Measurements from ENCODE around the gene DYNLRB1.
"Not testable (repeated sequence)": the region's sequence is repeated elsewhere in the genome, so short reads cannot be mapped to it uniquely, and the experiment has no call there.

DYNLRB1 gene

DNA sequence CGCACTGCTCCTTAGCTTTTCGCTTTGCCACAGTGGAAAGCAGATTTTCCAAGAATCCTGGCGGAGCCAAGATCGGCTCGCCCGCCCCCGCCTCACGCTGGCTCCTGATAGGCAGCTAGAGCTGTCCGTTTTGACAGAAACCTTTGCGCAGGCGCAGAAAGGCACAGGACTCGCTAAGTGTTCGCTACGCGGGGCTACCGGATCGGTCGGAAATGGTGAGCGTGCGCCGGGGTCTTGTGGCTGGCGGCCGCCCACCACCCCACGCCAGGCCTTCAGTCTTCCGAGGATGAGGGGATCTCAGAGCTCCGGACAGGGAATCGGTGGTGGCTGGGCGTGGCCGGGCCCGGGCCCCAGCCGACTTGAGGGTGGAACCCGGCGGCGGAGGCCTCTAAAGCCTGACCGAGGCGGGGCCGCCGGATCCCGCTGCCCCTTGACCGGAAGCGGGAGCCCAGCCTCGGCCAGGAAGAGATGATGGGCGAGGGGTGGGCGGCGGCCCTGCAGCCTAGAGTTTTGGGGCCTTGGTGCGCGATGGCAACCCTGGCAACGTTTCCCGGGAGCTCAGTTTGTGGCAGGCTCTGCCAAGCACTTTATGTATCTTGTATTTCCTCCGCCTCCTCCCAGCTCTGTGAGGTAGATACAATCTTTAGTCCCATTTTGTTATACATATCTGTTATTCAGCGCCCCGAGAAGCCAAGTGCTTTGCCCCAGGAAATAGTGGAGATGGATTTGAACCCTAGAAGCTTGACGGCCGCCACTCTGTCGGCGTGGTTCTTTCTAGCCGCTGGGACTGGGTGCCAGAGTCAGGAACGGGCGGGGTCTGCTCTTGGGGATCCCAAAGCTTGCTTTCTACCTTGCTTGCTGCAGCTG lies at the start of gene DYNLRB1:
TSS of gene DYNLRB1 (plus strand) at position 176 of the 867 bp plus-strand sequence. CDS start at position 213, 37 bp downstream.
- Histone ChIP-seq H3K4me3 (ENCODE audit: low read depth, low read length) (peak within 1 kb of the TSS; percentile 94), H3K27me3 (ENCODE audit: control insufficient read depth, insufficient read depth, low read length) (no peaks in the 10 kb centered on the region), H3K4me1 (ENCODE audit: control insufficient read depth, insufficient read depth, low read length) (no peaks in the 10 kb centered on the region), H3K36me3 (ENCODE audit: control insufficient read depth, insufficient read depth, low read length) (peaks cover 4% of the 10 kb centered on the region), H3K9me3 (ENCODE audit: control insufficient read depth, insufficient read depth, low read length) (no peaks in the 10 kb centered on the region), H3K9ac (ENCODE audit: low read depth, low read length) (peak within 1 kb of the TSS; percentile 91)

DNA sequence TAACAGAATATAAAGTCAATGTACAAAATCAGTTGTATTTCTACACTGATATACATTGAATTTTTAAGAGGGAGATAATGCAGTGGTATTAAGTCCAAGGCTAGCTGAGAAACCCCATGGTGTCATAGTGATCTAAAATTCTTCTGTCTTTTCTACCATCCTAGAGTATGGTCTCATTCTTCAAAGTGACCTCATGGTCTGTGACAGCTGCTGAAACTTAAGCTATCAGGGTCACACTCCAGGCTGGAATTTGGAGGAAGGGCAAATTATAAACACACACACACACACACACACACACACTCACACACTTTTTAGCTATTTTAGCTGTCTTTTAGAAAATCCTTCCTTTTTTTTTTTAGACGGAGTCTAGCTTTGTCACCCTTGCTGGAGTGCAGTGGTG lies 47.3 kb upstream of the DYNLRB1 start:
- Histone ChIP-seq H3K4me1 (ENCODE audit: control insufficient read depth, insufficient read depth, low read length) (no peaks in the 10 kb centered on the region), H3K4me3 (ENCODE audit: low read depth, low read length) (no peak overlapping the region), H3K36me3 (ENCODE audit: control insufficient read depth, insufficient read depth, low read length) (no peaks in the 10 kb centered on the region), H3K9me3 (ENCODE audit: control insufficient read depth, insufficient read depth, low read length) (no peaks in the 10 kb centered on the region), H3K9ac (ENCODE audit: low read depth, low read length) (no peak overlapping the region), H3K27me3 (ENCODE audit: control insufficient read depth, insufficient read depth, low read length) (no peaks in the 10 kb centered on the region)

DNA sequence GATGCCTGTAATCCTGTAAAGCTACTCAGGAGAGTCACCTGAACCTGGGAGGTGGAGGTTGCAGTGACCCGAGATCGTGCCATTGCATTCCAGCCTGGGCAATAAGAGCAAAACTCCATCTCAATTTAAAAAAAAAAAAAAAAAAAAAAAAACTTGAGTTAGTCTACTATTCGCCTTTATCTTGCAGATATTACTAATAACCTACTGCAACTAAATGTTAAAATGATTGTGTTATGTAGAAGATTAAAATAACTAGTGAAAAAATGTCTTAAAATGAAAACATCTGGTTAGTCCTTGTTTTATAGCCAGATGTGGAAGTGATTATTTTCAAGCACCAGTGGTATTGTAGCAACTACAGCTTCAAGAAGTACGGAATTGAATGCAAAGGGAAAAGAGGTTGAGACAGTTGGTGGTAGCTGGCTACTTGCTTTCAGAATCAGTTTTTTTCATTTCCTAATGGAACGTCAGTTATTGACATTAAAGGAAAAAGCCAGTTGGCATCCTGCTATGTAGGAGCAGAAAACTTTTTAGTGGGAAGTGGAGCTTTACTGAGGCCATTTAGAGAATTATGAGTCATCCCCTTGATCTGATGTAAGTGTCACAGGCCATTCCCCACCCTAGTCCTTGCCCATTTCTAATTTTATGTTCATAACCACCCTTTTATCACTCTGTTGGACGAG lies 43.8 kb upstream of the DYNLRB1 start:
- no peaks in the 10 kb centered on the region for H3K36me3 ChIP-seq (ENCODE audit: control insufficient read depth, insufficient read depth, low read length)
- no peaks in the 10 kb centered on the region for H3K4me1 ChIP-seq (ENCODE audit: control insufficient read depth, insufficient read depth, low read length)
- H3K4me3 ChIP-seq (ENCODE audit: low read depth, low read length), result no peak overlapping the region
- no peak overlapping the region for H3K9ac ChIP-seq (ENCODE audit: low read depth, low read length)
- H3K9me3 ChIP-seq (ENCODE audit: control insufficient read depth, insufficient read depth, low read length), result no peaks in the 10 kb centered on the region
- H3K27me3 ChIP-seq (ENCODE audit: control insufficient read depth, insufficient read depth, low read length), result no peaks in the 10 kb centered on the region

DNA sequence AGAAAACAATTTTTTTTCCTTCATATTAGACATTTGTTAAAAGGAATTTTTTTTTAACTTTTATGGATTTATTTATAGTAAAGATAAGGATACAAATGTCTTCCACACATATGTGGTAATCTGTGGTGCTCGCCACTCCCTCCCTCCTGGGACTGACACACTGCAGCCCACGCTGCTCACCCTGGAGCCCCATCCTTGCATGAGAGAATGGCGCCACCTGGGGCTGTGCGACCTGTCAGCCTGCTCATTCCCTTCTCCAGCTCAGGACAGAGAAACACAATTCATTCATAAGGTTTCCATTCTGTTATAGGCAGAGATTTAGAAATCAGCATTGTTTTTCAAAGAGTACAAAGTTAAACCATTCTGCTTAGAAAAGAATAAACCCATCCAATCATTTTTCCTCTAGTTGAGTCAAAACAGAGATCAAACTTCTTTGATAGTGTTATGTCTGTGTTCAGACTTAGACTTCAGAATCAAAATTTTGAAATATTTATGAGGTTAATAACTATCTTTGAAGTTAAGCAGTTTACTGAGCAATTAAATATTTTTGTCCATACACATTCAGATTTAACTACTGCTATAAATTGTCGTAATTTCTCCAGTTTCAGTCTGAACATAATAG lies 42.8 kb upstream of the DYNLRB1 start:
- H3K36me3 ChIP-seq (ENCODE audit: control insufficient read depth, insufficient read depth, low read length), result no peaks in the 10 kb centered on the region
- H3K4me1 ChIP-seq (ENCODE audit: control insufficient read depth, insufficient read depth, low read length), result no peaks in the 10 kb centered on the region
- H3K9ac ChIP-seq (ENCODE audit: low read depth, low read length), result no peak overlapping the region
- no peaks in the 10 kb centered on the region for H3K27me3 ChIP-seq (ENCODE audit: control insufficient read depth, insufficient read depth, low read length)
- H3K9me3 ChIP-seq (ENCODE audit: control insufficient read depth, insufficient read depth, low read length), result no peaks in the 10 kb centered on the region
- H3K4me3 ChIP-seq (ENCODE audit: low read depth, low read length), result no peak overlapping the region

DNA sequence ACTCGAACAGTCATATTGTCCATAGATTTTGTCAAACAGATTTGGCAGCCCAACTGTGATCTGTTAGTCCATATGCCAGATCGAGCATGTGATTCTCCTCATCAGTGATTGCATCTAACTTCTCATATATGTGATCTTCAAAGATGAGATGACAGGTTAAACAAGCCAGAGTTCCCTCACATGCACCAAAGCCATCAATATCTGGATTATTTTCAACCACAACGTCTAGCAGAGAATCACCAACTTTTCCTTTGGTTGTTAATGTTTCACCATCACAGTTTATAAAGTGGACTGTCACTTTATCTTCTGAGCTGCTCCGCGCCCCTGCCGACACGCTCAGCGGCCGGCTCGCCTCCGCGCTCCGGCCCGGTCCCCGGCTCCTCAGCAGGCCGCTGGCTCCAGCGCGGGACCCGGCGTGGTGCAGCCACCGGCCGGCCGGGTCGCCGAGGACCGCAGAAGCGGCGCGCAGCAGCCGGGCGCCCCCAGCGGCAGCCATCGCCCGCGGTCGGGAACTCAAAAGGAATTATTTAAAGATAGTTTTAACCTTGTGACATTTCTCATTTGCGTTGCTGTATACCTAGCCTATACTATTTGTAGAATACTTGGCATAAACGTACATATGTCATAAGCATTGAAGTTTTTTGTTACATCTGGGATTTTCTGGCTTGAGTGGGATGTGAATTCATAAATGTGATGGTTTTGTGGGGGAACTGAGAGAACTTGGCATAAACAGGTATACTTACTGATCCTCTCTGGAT lies 40.1 kb upstream of the DYNLRB1 start:
- no peaks in the 10 kb centered on the region for H3K4me1 ChIP-seq (ENCODE audit: control insufficient read depth, insufficient read depth, low read length)
- no peak overlapping the region for H3K9ac ChIP-seq (ENCODE audit: low read depth, low read length)
- no peaks in the 10 kb centered on the region for H3K27me3 ChIP-seq (ENCODE audit: control insufficient read depth, insufficient read depth, low read length)
- H3K4me3 ChIP-seq (ENCODE audit: low read depth, low read length), result no peak overlapping the region
- peaks cover 6% of the 10 kb centered on the region for H3K36me3 ChIP-seq (ENCODE audit: control insufficient read depth, insufficient read depth, low read length)
- H3K9me3 ChIP-seq (ENCODE audit: control insufficient read depth, insufficient read depth, low read length), result no peaks in the 10 kb centered on the region

DNA sequence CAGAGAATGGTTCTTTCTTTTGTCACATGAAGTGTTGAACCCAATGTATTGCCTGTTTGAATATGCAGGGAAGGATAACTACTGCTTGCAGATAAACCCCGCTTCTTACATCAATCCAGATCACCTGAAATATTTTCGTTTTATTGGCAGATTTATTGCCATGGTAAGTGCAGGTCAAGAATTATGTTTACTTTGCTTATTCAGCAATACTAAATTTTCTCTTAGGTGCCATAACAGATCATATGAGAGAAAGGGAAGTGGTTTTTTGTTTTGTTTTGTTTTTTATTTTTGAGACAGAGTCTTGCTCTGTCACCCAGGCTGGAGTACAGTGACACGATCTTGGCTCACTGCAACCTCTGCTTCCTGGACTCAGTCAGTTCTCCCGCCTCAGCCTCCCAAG lies 36.6 kb upstream of the DYNLRB1 start:
- H3K36me3 ChIP-seq (ENCODE audit: control insufficient read depth, insufficient read depth, low read length), result peaks cover 16% of the 10 kb centered on the region
- H3K9ac ChIP-seq (ENCODE audit: low read depth, low read length), result no peak overlapping the region
- no peak overlapping the region for H3K4me3 ChIP-seq (ENCODE audit: low read depth, low read length)
- no peaks in the 10 kb centered on the region for H3K27me3 ChIP-seq (ENCODE audit: control insufficient read depth, insufficient read depth, low read length)
- no peaks in the 10 kb centered on the region for H3K4me1 ChIP-seq (ENCODE audit: control insufficient read depth, insufficient read depth, low read length)
- H3K9me3 ChIP-seq (ENCODE audit: control insufficient read depth, insufficient read depth, low read length), result no peaks in the 10 kb centered on the region

DNA sequence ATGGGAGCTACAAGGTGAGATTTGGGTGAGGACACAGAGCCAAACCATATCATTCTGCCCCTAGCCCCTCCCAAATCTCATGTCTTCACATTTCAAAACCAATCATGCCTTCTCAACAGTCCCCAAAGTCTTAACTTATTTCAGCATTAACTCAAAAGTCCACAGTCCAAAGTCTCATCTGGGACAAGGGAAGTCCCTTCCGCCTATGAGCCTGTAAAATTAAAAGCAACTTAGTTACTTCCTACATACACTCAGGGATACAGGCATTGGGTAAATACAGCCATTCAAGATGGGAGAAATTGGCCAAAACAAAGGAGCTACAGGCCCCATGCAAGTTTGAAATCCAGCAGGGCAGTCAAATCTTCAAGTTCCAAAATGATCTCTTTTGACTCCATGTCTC lies 34.1 kb upstream of the DYNLRB1 start:
- not testable (repeated sequence) for H3K27me3 ChIP-seq (ENCODE audit: control insufficient read depth, insufficient read depth, low read length); H3K4me3 ChIP-seq (ENCODE audit: low read depth, low read length); H3K9me3 ChIP-seq (ENCODE audit: control insufficient read depth, insufficient read depth, low read length); H3K4me1 ChIP-seq (ENCODE audit: control insufficient read depth, insufficient read depth, low read length); H3K9ac ChIP-seq (ENCODE audit: low read depth, low read length)
- peaks cover 16% of the 10 kb centered on the region for H3K36me3 ChIP-seq (ENCODE audit: control insufficient read depth, insufficient read depth, low read length)

DNA sequence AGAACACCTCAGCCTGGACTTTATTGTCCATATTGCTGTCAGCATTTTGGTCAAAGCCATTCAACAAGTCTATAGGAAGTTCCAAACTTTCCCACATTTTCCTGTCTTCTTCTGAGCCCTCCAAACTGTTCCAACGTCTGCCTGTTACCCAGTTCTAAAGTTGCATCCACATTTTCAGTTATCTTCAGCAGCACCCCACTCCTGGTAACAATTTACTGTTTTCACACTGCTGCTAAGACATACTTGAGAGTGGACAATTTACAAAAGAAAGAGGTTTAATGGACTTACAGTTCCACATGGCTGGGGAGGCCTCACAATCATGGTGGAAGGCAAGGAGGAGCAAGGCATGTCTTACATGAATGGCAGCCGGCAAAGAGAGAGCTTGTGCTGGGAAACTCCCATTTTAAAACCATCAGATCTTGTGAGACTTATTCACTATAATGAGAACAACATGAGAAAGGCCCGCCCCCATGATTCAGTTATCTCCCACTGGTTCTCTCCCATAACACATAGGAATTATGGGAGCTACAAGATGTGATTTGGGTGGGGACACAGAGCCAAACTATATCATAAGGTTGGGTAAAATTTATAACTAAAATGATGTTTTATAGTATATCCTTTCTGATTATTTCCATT lies 32.5 kb upstream of the DYNLRB1 start:
- H3K4me3 ChIP-seq (ENCODE audit: low read depth, low read length); H3K9me3 ChIP-seq (ENCODE audit: control insufficient read depth, insufficient read depth, low read length); H3K27me3 ChIP-seq (ENCODE audit: control insufficient read depth, insufficient read depth, low read length); H3K9ac ChIP-seq (ENCODE audit: low read depth, low read length); H3K4me1 ChIP-seq (ENCODE audit: control insufficient read depth, insufficient read depth, low read length): not testable (repeated sequence)
- peaks cover 16% of the 10 kb centered on the region for H3K36me3 ChIP-seq (ENCODE audit: control insufficient read depth, insufficient read depth, low read length)

DNA sequence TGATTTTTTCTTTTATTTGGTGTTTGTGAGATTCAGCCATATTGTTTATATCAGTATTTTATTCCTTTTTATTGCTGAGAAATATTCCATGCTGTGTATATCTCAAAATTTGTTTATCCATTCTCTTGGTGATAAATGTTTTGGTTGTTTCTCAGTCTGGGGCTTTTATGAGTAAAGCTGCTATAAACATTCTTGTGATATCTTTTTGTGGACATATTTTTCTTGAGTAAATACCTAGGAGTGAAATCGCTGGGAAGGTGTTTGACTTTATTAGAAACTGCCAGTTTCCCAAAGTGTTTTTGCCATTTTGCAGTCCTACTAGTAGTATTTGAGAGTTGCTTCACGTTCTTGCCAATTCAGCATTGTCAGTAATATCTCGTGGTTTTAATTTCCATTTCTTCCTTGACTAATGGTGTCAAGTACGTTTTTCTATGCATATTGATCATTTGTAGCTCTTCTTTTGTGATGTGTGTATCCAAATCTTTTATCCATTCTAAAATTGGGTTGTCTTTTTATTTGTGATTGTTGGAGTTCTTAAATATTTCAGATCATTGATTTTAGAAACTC lies 31.1 kb upstream of the DYNLRB1 start:
- Histone ChIP-seq H3K27me3 (ENCODE audit: control insufficient read depth, insufficient read depth, low read length) (no peaks in the 10 kb centered on the region), H3K9me3 (ENCODE audit: control insufficient read depth, insufficient read depth, low read length) (no peaks in the 10 kb centered on the region), H3K9ac (ENCODE audit: low read depth, low read length) (no peak overlapping the region), H3K4me1 (ENCODE audit: control insufficient read depth, insufficient read depth, low read length) (no peaks in the 10 kb centered on the region), H3K36me3 (ENCODE audit: control insufficient read depth, insufficient read depth, low read length) (peaks cover 11% of the 10 kb centered on the region), H3K4me3 (ENCODE audit: low read depth, low read length) (no peak overlapping the region)

DNA sequence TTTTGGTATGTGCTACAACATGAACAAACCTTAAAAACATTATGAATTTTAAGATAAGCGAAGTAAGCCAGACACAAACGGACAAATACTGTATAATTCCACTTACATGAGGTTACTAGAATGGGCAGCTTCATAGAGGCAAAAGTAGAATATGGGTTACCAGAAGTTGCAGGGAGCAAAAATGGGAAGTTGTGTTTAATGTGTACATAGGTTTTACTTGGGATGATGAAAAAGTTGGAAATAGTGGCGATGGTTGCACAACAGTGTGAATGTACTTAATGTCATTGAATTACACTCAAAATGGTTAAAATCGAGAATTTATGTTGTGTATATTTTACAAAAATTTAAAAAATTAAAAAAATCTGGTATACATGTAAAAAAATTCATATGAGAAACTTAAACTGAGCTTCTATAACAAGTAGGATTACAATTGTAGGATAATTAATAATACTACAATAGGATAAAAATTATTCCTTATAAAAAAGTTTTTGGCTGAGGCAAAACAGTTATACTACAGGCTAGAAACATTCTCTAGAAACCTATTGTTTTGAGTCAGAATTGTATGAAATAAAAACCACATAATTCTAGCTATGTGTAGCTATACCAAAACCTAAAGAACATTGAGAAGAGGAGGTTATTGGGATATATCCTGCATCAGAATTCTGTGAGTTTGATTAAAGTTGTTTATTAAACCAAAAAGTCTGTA lies 24.8 kb upstream of the DYNLRB1 start:
- no peak overlapping the region for H3K9ac ChIP-seq (ENCODE audit: low read depth, low read length)

More for the DNA sequence above, 24.8 kb upstream of the DYNLRB1 start:
- H3K27me3 ChIP-seq (ENCODE audit: control insufficient read depth, insufficient read depth, low read length), result no peaks in the 10 kb centered on the region
- H3K9me3 ChIP-seq (ENCODE audit: control insufficient read depth, insufficient read depth, low read length), result no peaks in the 10 kb centered on the region
- H3K4me3 ChIP-seq (ENCODE audit: low read depth, low read length), result no peak overlapping the region
- no peaks in the 10 kb centered on the region for H3K4me1 ChIP-seq (ENCODE audit: control insufficient read depth, insufficient read depth, low read length)
- peaks cover 5% of the 10 kb centered on the region for H3K36me3 ChIP-seq (ENCODE audit: control insufficient read depth, insufficient read depth, low read length)
